Endothelial cell of umbilical vein (primary cell): ENCODE measurements around the gene LSMEM2. TPM values are rescaled to one million over a fixed set of nuclear protein-coding genes. Genes with fewer than 3 reads are reported as not detected.

Experiments used
- BruUV-seq: library from RNA; stranded (reverse); fragments of 400-500 nt; replicated peaks from 2 replicates; lab custom pipeline; 2021; lab: Mats Ljungman, UMichigan
- CTCF ChIA-PET: fragments of 300-600, 350-600 bp; sonication (Branson Sonifier 250); formaldehyde crosslinking; loops from one replicate; lab custom pipeline; 2021; ENCODE audit warnings: antibody characterized with exemption, inconsistent platforms; lab: Charles Lee
- POLR2A ChIA-PET: fragments of 300-600, 350-600 bp; sonication (Branson Sonifier 250); formaldehyde crosslinking; loops from one replicate; lab custom pipeline; 2021; ENCODE audit warnings: antibody characterized with exemption, inconsistent platforms; lab: Charles Lee
- DNase-seq: peaks from one replicate; pipeline ENCODE4 v3.0.0-alpha.2; 2011; ENCODE audit warnings: low read depth, low spot score
- FAIRE-seq: peaks from 2 replicates; lab custom pipeline; 2011; peaks lifted over from hg19 to GRCh38; lab: Jason Lieb, UNC
- H2AFZ ChIP-seq: 2 replicates; pipeline ENCODE4 v1.6.0; 2012; ENCODE audit warnings: low read depth, low read length, control low read depth, inconsistent platforms
- H3K27ac ChIP-seq: 2 replicates; pipeline ENCODE4 v1.5.1; 2011; ENCODE audit warnings: low read depth, mild to moderate bottlenecking, control low read depth, low read length, moderate library complexity; ENCODE audit not compliant: insufficient read depth
- H3K27me3 ChIP-seq, 2 experiments: 2 replicates each; pipeline versions ENCODE4 v1.6.0 to v1.6.1; 2011; ENCODE audit warnings: low read length in 2 of 2, mixed read lengths in 1 of 2; ENCODE audit not compliant: control insufficient read depth in 2 of 2, insufficient read depth in 2 of 2
- H3K36me3 ChIP-seq, 2 experiments: 2 replicates in 1 of 2; 3 replicates in 1 of 2; pipeline ENCODE4 v1.5.1; 2011; ENCODE audit warnings: low read length in 2 of 2, mild to moderate bottlenecking in 1 of 2, moderate library complexity in 1 of 2; ENCODE audit not compliant: control insufficient read depth in 2 of 2, insufficient read depth in 2 of 2; ENCODE audit errors: extremely low read depth in 1 of 2
- H3K4me1 ChIP-seq: 3 replicates; pipeline ENCODE4 v1.5.1; 2011; ENCODE audit warnings: mild to moderate bottlenecking, low read length; ENCODE audit not compliant: control insufficient read depth, insufficient read depth; ENCODE audit errors: extremely low read depth
- H3K4me2 ChIP-seq: 2 replicates; pipeline ENCODE4 v1.6.1; 2011; ENCODE audit warnings: low read length, control low read depth, mixed read lengths; ENCODE audit not compliant: insufficient read depth
- H3K4me3 ChIP-seq, 3 experiments: fragments of 200-600 bp in 1 of 3; sonication (generic), shearing (Covaris generic) in 1 of 3; replicated peaks in 1 of 3; 2 replicates each; pipeline ENCODE4 v1.5.1; 2011 to 2016; ENCODE audit warnings: control low read depth in 3 of 3, low read length in 3 of 3, mild to moderate bottlenecking in 2 of 3, inconsistent platforms in 1 of 3, low read depth in 1 of 3, moderate library complexity in 1 of 3; ENCODE audit not compliant: insufficient read depth in 1 of 3
- H3K79me2 ChIP-seq: 2 replicates; pipeline ENCODE4 v1.6.0; 2012; ENCODE audit warnings: low read length, inconsistent platforms; ENCODE audit not compliant: control insufficient read depth, insufficient read depth
- H3K9ac ChIP-seq: replicated peaks from 2 replicates; pipeline ENCODE3; 2011; ENCODE audit warnings: low read length, control low read depth; ENCODE audit not compliant: insufficient read depth; ENCODE audit errors: extremely low read depth
- H3K9me1 ChIP-seq: replicated peaks from 3 replicates; pipeline ENCODE4 v1.6.0; 2011; ENCODE audit warnings: mild to moderate bottlenecking, low read length; ENCODE audit not compliant: control insufficient read depth, insufficient read depth; ENCODE audit errors: extremely low read depth
- H3K9me3 ChIP-seq: replicated peaks from 2 replicates; pipeline ENCODE4 v1.5.1; 2012; ENCODE audit warnings: low read length, inconsistent platforms; ENCODE audit not compliant: control insufficient read depth, insufficient read depth
- H4K20me1 ChIP-seq: replicated peaks from 2 replicates; pipeline ENCODE3; 2011; ENCODE audit warnings: mild to moderate bottlenecking, low read length; ENCODE audit not compliant: control insufficient read depth, insufficient read depth; ENCODE audit errors: extremely low read depth
- CTCF ChIP-seq, 2 donors: IDR thresholded peaks; 1 replicate in 1 of 2; 2 replicates in 1 of 2; pipeline ENCODE4 v1.5.1; 2011; ENCODE audit warnings: low read length in 2 of 2, mild to moderate bottlenecking in 2 of 2, moderate library complexity in 2 of 2, control low read depth in 1 of 2, inconsistent platforms in 1 of 2, low read depth in 1 of 2; ENCODE audit not compliant: insufficient read depth in 1 of 2; ENCODE audit errors: extremely low read depth in 1 of 2
- EZH2 ChIP-seq: IDR thresholded peaks from 2 replicates; pipeline ENCODE4 v1.6.1; 2012; ENCODE audit warnings: borderline replicate concordance, low read depth, mild to moderate bottlenecking, moderate library complexity, low read length, inconsistent platforms; ENCODE audit not compliant: severe bottlenecking
- JUN ChIP-seq: IDR thresholded peaks from 2 replicates; pipeline ENCODE4 v1.6.1; 2011; ENCODE audit warnings: borderline replicate concordance, low read depth; ENCODE audit not compliant: insufficient read length, insufficient read depth
- MAX ChIP-seq: IDR thresholded peaks from 2 replicates; pipeline ENCODE4 v1.6.1; 2011; ENCODE audit not compliant: insufficient read depth, insufficient read length
- MYC ChIP-seq: IDR thresholded peaks from one replicate; pipeline ENCODE4 v1.6.1; 2011; ENCODE audit warnings: mild to moderate bottlenecking, low read depth, low read length
- POLR2A ChIP-seq: IDR thresholded peaks from 2 replicates; pipeline ENCODE4 v1.6.1; 2012; ENCODE audit warnings: low read depth, mild to moderate bottlenecking, control low read depth, low read length
- POLR2AphosphoS5 ChIP-seq: IDR thresholded peaks from 2 replicates; pipeline ENCODE4 v1.6.1; 2012; ENCODE audit warnings: low read depth, mild to moderate bottlenecking, control low read depth, low read length, moderate library complexity; ENCODE audit not compliant: insufficient read depth
- dilution Hi-C: fragments of 300-500 bp; cut with MboI; formaldehyde crosslinking; loops from one replicate; pipeline ENCODE4 v1.15.0; 2019; ENCODE audit warnings: low sequenced_read_pairs; ENCODE audit not compliant: extremely low pct_ligation_motif_present
- intact Hi-C: fragments of 100-400 bp; cut with micrococcal nuclease; formaldehyde crosslinking; loops from one replicate; pipeline ENCODE4 v1.10.0; 2022
- polyA plus RNA-seq, 4 experiments: library from polyadenylated mRNA; depleted of rRNA in 3 of 4; stranded (reverse) in 3 of 4; unstranded in 1 of 4; fragments of >200 nt; gene quantifications; 2 replicates each; pipeline versions ENCODE4 v1.2.1 to v1.2.3, GENCODE V29; 2011 to 2012; ENCODE audit warnings: missing spikeins in 1 of 4
- total RNA-seq: library from RNA; stranded (reverse); gene quantifications from 2 replicates; pipeline ENCODE4 v1.2.3, GENCODE V29; 2021

The LSMEM2 gene
- total and polyA plus RNA-seq, 2 donors (not counting 3 experiments of a cell fraction or from before 2014, with no cell fraction given), result not detected

- FAIRE-seq (no peak), DNase-seq (no peak)
- H3K27me3 ChIP-seq, result no peaks in the 10 kb centered on the region
- H2AFZ ChIP-seq, result no peak overlapping the region
- H3K9ac ChIP-seq, result no peak overlapping the region
- no TSS peak for BruUV-seq
- dilution Hi-C loops (no loop called here), intact Hi-C loops (loop anchor here (2.0 kb wide), 1 partner anchor 99 kb away; no protein-coding TSS in a partner anchor)
- no peaks in the 10 kb centered on the region for H3K9me1 ChIP-seq
- H4K20me1 ChIP-seq, result no peaks in the 10 kb centered on the region
- no peaks in the 10 kb centered on the region for H3K9me3 ChIP-seq
- peaks cover 23% of the 10 kb centered on the region for H3K79me2 ChIP-seq
- H3K27ac ChIP-seq, result no peak overlapping the region
- H3K4me3 ChIP-seq, result no peak overlapping the region
- POLR2A ChIA-PET, result no interaction called here
- H3K36me3 ChIP-seq, result peaks cover 9 to 24% of the 10 kb centered on the region in 2 experiments
- TF ChIP-seq POLR2A (no peak), POLR2AphosphoS5 (no peak), MYC (no peak), MAX (no peak), JUN (no peak), EZH2 (no peak), CTCF (IDR thresholded peaks at IDR 0.05; ENCODE audit: extremely low read depth in 1 of 2, insufficient read depth in 1 of 2, low read depth in 1 of 2, low read length in 2 of 2) (no peak)
- no peak overlapping the region for H3K4me2 ChIP-seq
- H3K4me1 ChIP-seq, result peaks cover 34% of the 10 kb centered on the region
- CTCF ChIA-PET, result interaction anchor here (0.8 to 4.3 kb wide), 8 partner anchors 10 to 135 kb away, joined by 3 to 66 read pairs (median 28); partner anchors contain the start of genes HYAL1, HYAL3 and NAA80
These were observed 46.8 kb downstream of the LSMEM2 start for GRCh38 chr3:50325497-50326181.
